HEK293 (cell line): ENCODE measurements around the gene UBIAD1.
"Not testable (repeated sequence)": the region's sequence is repeated elsewhere in the genome, so short reads cannot be mapped to it uniquely, and the experiment has no call there.

ENCODE experiments used
- CTCF ChIA-PET: fragments of 350-600 bp; formaldehyde crosslinking; extraction: SDS; loops from one replicate; lab custom pipeline; 2021; ENCODE audit warnings: antibody characterized with exemption; lab: Yijun Ruan, JAX
- POLR2A ChIA-PET: fragments of 300-600 bp; formaldehyde crosslinking; extraction: SDS; loops from one replicate; lab custom pipeline; 2020; ENCODE audit warnings: antibody characterized with exemption, inconsistent platforms; lab: Yijun Ruan, JAX
- H3K27ac ChIP-seq: fragments of 200-500 bp; sonication (Bioruptor generic); 2 replicates; pipeline ENCODE4 v1.5.1; 2014; ENCODE audit warnings: low read depth, low read length, control low read depth, inconsistent platforms; ENCODE audit errors: extremely low read depth
- H3K36me3 ChIP-seq, 2 experiments: fragments of 200-500 bp in 1 of 2; sonication (Bioruptor generic) in 1 of 2; 1 replicate in 1 of 2; 2 replicates in 1 of 2; pipeline ENCODE4 v1.5.1; 2014 to 2017; ENCODE audit warnings: inconsistent platforms in 2 of 2, low read length in 2 of 2; ENCODE audit not compliant: control insufficient read depth in 2 of 2, insufficient read depth in 1 of 2
- H3K4me1 ChIP-seq: fragments of 200-500 bp; sonication (Bioruptor generic); 2 replicates; pipeline ENCODE4 v1.5.1; 2014; ENCODE audit warnings: mild to moderate bottlenecking, low read length, inconsistent platforms; ENCODE audit not compliant: control insufficient read depth, insufficient read depth
- H3K4me3 ChIP-seq: 2 replicates; pipeline ENCODE4 v1.5.1; 2011; ENCODE audit warnings: low read depth, mild to moderate bottlenecking, control low read depth, low read length, moderate library complexity
- H3K9me3 ChIP-seq: fragments of 200-500 bp; sonication (Bioruptor generic); 2 replicates; pipeline ENCODE4 v1.5.1; 2014; ENCODE audit warnings: low read depth, low read length, inconsistent platforms; ENCODE audit not compliant: control insufficient read depth, insufficient read depth
- CTCF ChIP-seq: fragments of 450-650 bp; formaldehyde crosslinking; IDR thresholded peaks from 2 replicates; pipeline ENCODE4 v1.5.1; 2016; ENCODE audit warnings: missing biosample characterization, missing genetic modification characterization
- FEZF1 ChIP-seq: fragments of 450-650 bp; formaldehyde crosslinking; IDR thresholded peaks from 2 replicates; pipeline ENCODE4 v1.5.1; 2016; ENCODE audit warnings: missing biosample characterization, missing genetic modification characterization
- GLIS1 ChIP-seq: fragments of 450-650 bp; formaldehyde crosslinking; IDR thresholded peaks from 2 replicates; pipeline ENCODE4 v1.5.1; 2016; ENCODE audit warnings: missing biosample characterization, missing genetic modification characterization
- KLF10 ChIP-seq: fragments of 450-650 bp; IDR thresholded peaks from 2 replicates; pipeline ENCODE4 v1.5.1; 2018; ENCODE audit warnings: missing biosample characterization, mild to moderate bottlenecking, missing genetic modification characterization
- PATZ1 ChIP-seq: fragments of 450-650 bp; formaldehyde crosslinking; IDR thresholded peaks from 2 replicates; pipeline ENCODE4 v1.5.1; 2016; ENCODE audit warnings: missing biosample characterization, missing genetic modification characterization
- SCRT1 ChIP-seq: fragments of 450-650 bp; formaldehyde crosslinking; IDR thresholded peaks from 2 replicates; pipeline ENCODE4 v1.5.1; 2016; ENCODE audit warnings: missing biosample characterization, missing genetic modification characterization, borderline replicate concordance
- WT1 ChIP-seq: fragments of 450-650 bp; formaldehyde crosslinking; IDR thresholded peaks from 2 replicates; pipeline ENCODE4 v1.5.1; 2016; ENCODE audit warnings: missing biosample characterization, missing genetic modification characterization
- ZBTB8A ChIP-seq: fragments of 450-650 bp; formaldehyde crosslinking; IDR thresholded peaks from 2 replicates; pipeline ENCODE4 v1.5.1; 2016; ENCODE audit warnings: missing biosample characterization, missing genetic modification characterization
- ZEB2 ChIP-seq: fragments of 450-650 bp; formaldehyde crosslinking; IDR thresholded peaks from 2 replicates; pipeline ENCODE4 v1.5.1; 2016; ENCODE audit warnings: missing biosample characterization, missing genetic modification characterization
- ZFP37 ChIP-seq: fragments of 450-650 bp; formaldehyde crosslinking; IDR thresholded peaks from 2 replicates; pipeline ENCODE4 v1.5.1; 2016; ENCODE audit warnings: missing biosample characterization, missing genetic modification characterization
- ZNF132 ChIP-seq: fragments of 450-650 bp; formaldehyde crosslinking; IDR thresholded peaks from 2 replicates; pipeline ENCODE4 v1.5.1; 2017; ENCODE audit warnings: missing biosample characterization, missing genetic modification characterization, borderline replicate concordance
- ZNF140 ChIP-seq: fragments of 450-650 bp; formaldehyde crosslinking; IDR thresholded peaks from 2 replicates; pipeline ENCODE4 v1.5.1; 2016; ENCODE audit warnings: missing biosample characterization, missing genetic modification characterization
- ZNF175 ChIP-seq: fragments of 450-650 bp; formaldehyde crosslinking; IDR thresholded peaks from 2 replicates; pipeline ENCODE4 v1.5.1; 2016; ENCODE audit warnings: missing biosample characterization, missing genetic modification characterization
- ZNF335 ChIP-seq: fragments of 450-650 bp; formaldehyde crosslinking; conservative IDR thresholded peaks from 2 replicates; pipeline ENCODE4 v1.5.1; 2016; ENCODE audit warnings: missing biosample characterization, missing genetic modification characterization
- ZNF366 ChIP-seq: fragments of 450-650 bp; formaldehyde crosslinking; conservative IDR thresholded peaks from 2 replicates; pipeline ENCODE4 v1.5.1; 2016; ENCODE audit warnings: missing biosample characterization, missing genetic modification characterization
- ZNF398 ChIP-seq: fragments of 450-650 bp; formaldehyde crosslinking; IDR thresholded peaks from 2 replicates; pipeline ENCODE4 v1.5.1; 2017; ENCODE audit warnings: missing biosample characterization, missing genetic modification characterization
- ZNF629 ChIP-seq: fragments of 450-650 bp; formaldehyde crosslinking; IDR thresholded peaks from 2 replicates; pipeline ENCODE4 v1.5.1; 2017; ENCODE audit warnings: missing biosample characterization, missing genetic modification characterization
- ZNF664 ChIP-seq: fragments of 450-650 bp; formaldehyde crosslinking; IDR thresholded peaks from 2 replicates; pipeline ENCODE4 v1.5.1; 2016; ENCODE audit warnings: missing biosample characterization, missing genetic modification characterization
- ZNF776 ChIP-seq: fragments of 450-650 bp; formaldehyde crosslinking; IDR thresholded peaks from 2 replicates; pipeline ENCODE4 v1.5.0; 2017; ENCODE audit warnings: missing biosample characterization, missing genetic modification characterization, borderline replicate concordance
- ZNF792 ChIP-seq: fragments of 450-650 bp; formaldehyde crosslinking; IDR thresholded peaks from 2 replicates; pipeline ENCODE4 v1.5.1; 2016; ENCODE audit warnings: missing biosample characterization, missing genetic modification characterization
- TF ChIP-seq, protein P1 (sequence below): fragments of 450-650 bp; formaldehyde crosslinking; IDR thresholded peaks from 2 replicates; pipeline ENCODE4 v1.5.1; 2016; ENCODE audit warnings: missing biosample characterization, missing genetic modification characterization

The UBIAD1 gene

DNA sequence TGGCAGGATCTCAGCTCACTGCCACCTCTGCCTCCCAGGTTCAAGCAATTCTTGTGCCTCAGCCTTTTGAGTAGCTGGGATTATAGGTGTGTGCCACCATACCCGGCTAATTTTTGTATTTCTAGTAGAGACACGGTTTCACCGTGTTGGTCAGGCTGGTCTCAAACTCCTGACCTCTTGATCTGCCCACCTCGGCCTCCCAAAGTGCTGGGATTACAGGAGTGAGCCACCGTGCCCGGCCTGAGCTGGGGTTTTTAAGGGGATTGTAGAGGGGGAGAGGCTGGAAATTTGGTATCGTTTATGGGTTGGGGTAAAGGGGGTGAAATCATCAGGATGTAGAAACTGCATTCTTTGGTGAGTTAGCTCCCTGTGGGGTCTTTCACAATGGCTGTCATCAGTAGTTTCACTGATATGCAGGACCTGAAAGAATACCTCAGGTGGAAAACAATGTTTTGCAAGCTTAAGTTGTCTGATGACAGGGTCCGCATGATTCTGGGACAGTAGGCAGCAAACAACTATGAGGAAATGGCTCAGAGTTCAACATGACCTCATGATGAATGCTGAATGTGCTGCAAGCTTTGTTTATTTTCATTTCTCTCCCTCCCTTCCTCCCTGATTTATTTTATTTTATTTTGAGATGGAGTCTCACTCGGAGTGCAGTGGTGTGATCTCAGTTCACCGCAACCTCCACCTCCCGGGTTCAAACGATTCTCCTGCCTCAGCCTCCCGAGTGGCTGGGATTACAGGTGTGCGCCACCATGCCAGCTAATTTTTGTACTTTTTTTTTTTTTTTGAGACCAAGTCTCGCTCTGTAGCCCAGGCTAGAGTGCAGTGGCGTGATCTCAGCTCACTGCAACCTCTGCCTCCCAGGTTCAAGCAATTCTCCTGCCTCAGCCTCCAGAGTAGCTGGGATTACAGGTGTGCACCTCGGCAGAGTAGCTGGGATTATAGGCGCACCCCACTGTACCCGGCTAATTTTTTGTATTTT lies 5.4 kb upstream of the UBIAD1 start:
- H3K27ac ChIP-seq, POLR2A ChIA-PET: not testable (repeated sequence)
- CTCF ChIA-PET = interaction anchor here (0.6 kb wide), 1 partner anchor 108 kb away, joined by 3 read pairs; no protein-coding TSS in a partner anchor

DNA sequence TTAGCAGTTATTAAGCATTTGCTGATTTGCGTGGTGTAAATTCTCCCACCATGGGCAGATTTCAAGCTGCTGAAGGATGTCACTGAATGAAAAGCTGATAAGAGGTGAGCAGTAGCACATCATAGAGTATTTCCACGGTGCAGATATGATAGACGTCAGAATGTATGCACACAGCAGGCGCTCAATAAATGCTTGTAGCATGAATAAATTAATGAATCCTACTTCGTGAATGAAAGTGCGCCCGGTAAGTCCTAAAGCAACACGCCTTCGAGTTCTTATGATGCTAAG lies 510 bp upstream of the UBIAD1 start:
- H3K36me3 ChIP-seq = peaks cover 4 to 20% of the 10 kb centered on the region in 2 experiments; a peak in 2 of 3 replicates
- ChIA-PET POLR2A (interaction anchor here (0.5 to 6.0 kb wide), 7 partner anchors 10 to 372 kb away, joined by 3 to 49 read pairs (median 3); partner anchors contain the start of genes EXOSC10 and MTOR), CTCF (interaction anchor here (0.6 to 2.9 kb wide), 3 partner anchors 9 to 253 kb away, joined by 4 to 13 read pairs (median 4); no protein-coding TSS in a partner anchor)
- H3K4me1 ChIP-seq = peaks cover 2% of the 10 kb centered on the region; the same call in 1 of the 2 replicates
- peak overlapping the region; percentile 17; the same call in 1 of the 2 replicates for H3K4me3 ChIP-seq
- no peak overlapping the region for H3K27ac ChIP-seq
- peak; percentile 20; the same call in 1 of the 2 replicates for TF ChIP-seq CTCF (tag by site-specific recombination)
- TF ChIP-seq ZNF664 (tag by site-specific recombination) = 0 out of 2 replicates have a peak, but pooled peaks have one; percentile 13
- peak; percentile 92 for TF ChIP-seq ZNF792 (tag by site-specific recombination)
- no peak; the same call in 1 of the 2 replicates for TF ChIP-seq KLF10 (tag by site-specific recombination)
- no peaks in the 10 kb centered on the region for H3K9me3 ChIP-seq

More for the DNA sequence above, 5.4 kb upstream of the UBIAD1 start:
- H3K4me3 ChIP-seq, H3K36me3 ChIP-seq, H3K9me3 ChIP-seq, H3K4me1 ChIP-seq: not testable (repeated sequence)
- TF ChIP-seq ZNF398 (tag by site-specific recombination) = peak; percentile 47; the same call in 1 of the 2 replicates
- 0 out of 2 replicates have a peak, but pooled peaks have one; percentile 18 for TF ChIP-seq ZNF629 (tag by site-specific recombination)
- TF ChIP-seq ZNF335 = peak; percentile 44; the same call in 1 of the 2 replicates
- 0 out of 2 replicates have a peak, but pooled peaks have one; percentile 25 for TF ChIP-seq ZEB2 (tag by site-specific recombination)
- TF ChIP-seq, protein P1, sequence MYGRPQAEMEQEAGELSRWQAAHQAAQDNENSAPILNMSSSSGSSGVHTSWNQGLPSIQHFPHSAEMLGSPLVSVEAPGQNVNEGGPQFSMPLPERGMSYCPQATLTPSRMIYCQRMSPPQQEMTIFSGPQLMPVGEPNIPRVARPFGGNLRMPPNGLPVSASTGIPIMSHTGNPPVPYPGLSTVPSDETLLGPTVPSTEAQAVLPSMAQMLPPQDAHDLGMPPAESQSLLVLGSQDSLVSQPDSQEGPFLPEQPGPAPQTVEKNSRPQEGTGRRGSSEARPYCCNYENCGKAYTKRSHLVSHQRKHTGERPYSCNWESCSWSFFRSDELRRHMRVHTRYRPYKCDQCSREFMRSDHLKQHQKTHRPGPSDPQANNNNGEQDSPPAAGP (tag by site-specific recombination) = 0 out of 2 replicates have a peak, but pooled peaks have one; percentile 27
- TF ChIP-seq GLIS1 (tag by site-specific recombination) = peak; percentile 25; the same call in 1 of the 2 replicates
- TF ChIP-seq WT1 (tag by site-specific recombination) = peak; percentile 93

DNA sequence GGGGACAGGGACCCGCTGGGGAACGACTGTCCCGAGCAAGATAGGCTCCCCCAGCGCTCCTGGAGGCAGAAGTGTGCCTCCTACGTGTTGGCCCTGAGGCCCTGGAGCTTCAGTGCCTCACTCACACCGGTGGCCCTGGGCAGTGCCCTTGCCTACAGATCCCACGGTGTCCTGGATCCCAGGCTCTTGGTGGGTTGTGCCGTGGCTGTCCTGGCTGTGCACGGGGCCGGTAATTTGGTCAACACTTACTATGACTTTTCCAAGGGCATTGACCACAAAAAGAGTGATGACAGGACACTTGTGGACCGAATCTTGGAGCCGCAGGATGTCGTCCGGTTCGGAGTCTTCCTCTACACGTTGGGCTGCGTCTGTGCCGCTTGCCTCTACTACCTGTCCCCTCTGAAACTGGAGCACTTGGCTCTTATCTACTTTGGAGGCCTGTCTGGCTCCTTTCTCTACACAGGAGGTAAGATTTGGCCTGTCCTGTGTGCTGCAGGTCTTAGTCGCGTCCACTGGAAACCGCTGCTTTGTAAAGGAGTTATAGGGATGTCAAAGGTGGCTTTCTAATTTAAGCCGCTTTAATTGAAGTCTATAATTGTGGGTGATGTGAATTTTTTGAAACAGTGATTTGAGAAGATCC lies 717 bp downstream of the UBIAD1 start:
- peaks cover 4 to 29% of the 10 kb centered on the region in 2 experiments; a peak in 2 of 3 replicates for H3K36me3 ChIP-seq
- H3K27ac ChIP-seq = peak overlapping the region; percentile 69
- H3K4me3 ChIP-seq = peak overlapping the region; percentile 88
- H3K4me1 ChIP-seq = peaks cover 2% of the 10 kb centered on the region; the same call in 1 of the 2 replicates
- ChIA-PET CTCF (interaction anchor here (0.6 to 2.9 kb wide), 2 partner anchors 10 to 576 kb away, joined by 3 to 13 read pairs; no protein-coding TSS in a partner anchor), POLR2A (interaction anchor here (0.8 to 6.0 kb wide), 2 partner anchors 9 to 11 kb away, joined by 5 to 49 read pairs; partner anchors contain the start of gene MTOR)
- no peaks in the 10 kb centered on the region for H3K9me3 ChIP-seq
- TF ChIP-seq FEZF1 (tag by site-specific recombination) = no peak
- 0 out of 2 replicates have a peak, but pooled peaks have one; percentile 75 for TF ChIP-seq GLIS1 (tag by site-specific recombination)
- TF ChIP-seq ZNF366 (tag by site-specific recombination) = no peak
- no peak for TF ChIP-seq ZBTB8A (tag by site-specific recombination)
- TF ChIP-seq SCRT1 (tag by site-specific recombination) = no peak
- TF ChIP-seq ZNF140 = no peak
- no peak for TF ChIP-seq ZNF776 (tag by site-specific recombination)
- TF ChIP-seq ZNF132 = no peak
- TF ChIP-seq ZNF175 (tag by site-specific recombination) = no peak
- TF ChIP-seq ZFP37 = no peak
- TF ChIP-seq PATZ1 (tag by site-specific recombination) = 0 out of 2 replicates have a peak, but pooled peaks have one; percentile 22
